Astrocyte (in vitro differentiated cells and primary cell): ENCODE results near the gene PLEKHO2.
"Not testable (repeated sequence)": the region's sequence is repeated elsewhere in the genome, so short reads cannot be mapped to it uniquely, and the experiment has no call there.

ENCODE experiments used
- EZH2 ChIP-seq: IDR thresholded peaks from 2 replicates; pipeline ENCODE4 v1.6.1; 2012; ENCODE audit warnings: mild to moderate bottlenecking, low read length, inconsistent platforms; ENCODE audit not compliant: insufficient read depth
- TF ChIP-seq, protein P1 (sequence below): IDR thresholded peaks from 2 replicates; pipeline ENCODE4 v1.5.1; 2011; ENCODE audit warnings: low read depth, mild to moderate bottlenecking, inconsistent platforms, low read length, moderate library complexity; ENCODE audit not compliant: insufficient read depth

DNA sequence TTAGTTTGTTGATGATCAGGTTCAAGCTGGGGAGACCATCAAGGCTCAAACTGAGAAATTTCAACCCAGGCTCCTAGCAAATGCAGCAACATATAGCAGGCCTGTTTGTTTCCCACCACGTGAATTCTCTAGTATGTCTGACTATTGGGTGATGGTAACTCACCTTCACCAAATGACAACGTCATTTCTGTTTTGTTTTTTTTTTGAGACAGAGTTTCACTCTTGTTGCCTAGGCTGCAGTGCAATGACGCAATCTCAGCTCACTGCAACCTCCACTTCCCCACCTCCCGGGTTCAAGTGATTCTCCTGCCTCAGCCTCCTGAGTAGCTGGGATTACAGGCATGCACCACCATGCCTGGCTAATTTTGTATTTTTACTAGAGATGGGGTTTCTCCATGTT lies 26.8 kb upstream of the PLEKHO2 start:
- TF ChIP-seq, protein P1, sequence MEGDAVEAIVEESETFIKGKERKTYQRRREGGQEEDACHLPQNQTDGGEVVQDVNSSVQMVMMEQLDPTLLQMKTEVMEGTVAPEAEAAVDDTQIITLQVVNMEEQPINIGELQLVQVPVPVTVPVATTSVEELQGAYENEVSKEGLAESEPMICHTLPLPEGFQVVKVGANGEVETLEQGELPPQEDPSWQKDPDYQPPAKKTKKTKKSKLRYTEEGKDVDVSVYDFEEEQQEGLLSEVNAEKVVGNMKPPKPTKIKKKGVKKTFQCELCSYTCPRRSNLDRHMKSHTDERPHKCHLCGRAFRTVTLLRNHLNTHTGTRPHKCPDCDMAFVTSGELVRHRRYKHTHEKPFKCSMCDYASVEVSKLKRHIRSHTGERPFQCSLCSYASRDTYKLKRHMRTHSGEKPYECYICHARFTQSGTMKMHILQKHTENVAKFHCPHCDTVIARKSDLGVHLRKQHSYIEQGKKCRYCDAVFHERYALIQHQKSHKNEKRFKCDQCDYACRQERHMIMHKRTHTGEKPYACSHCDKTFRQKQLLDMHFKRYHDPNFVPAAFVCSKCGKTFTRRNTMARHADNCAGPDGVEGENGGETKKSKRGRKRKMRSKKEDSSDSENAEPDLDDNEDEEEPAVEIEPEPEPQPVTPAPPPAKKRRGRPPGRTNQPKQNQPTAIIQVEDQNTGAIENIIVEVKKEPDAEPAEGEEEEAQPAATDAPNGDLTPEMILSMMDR, result not testable (repeated sequence)
- not testable (repeated sequence) for TF ChIP-seq EZH2
